ENCODE data around the gene TBL1X. TPM values are rescaled to one million over a fixed set of nuclear protein-coding genes. Genes with fewer than 3 reads are reported as not detected.
"Not testable (repeated sequence)": the region's sequence is repeated elsewhere in the genome, so short reads cannot be mapped to it uniquely, and the experiment has no call there.

Gene TBL1X
- total and polyA plus RNA-seq, 2 donors (not counting 1 experiment from before 2014, with no cell fraction given) = 8.8 to 65.1 TPM

DNA sequence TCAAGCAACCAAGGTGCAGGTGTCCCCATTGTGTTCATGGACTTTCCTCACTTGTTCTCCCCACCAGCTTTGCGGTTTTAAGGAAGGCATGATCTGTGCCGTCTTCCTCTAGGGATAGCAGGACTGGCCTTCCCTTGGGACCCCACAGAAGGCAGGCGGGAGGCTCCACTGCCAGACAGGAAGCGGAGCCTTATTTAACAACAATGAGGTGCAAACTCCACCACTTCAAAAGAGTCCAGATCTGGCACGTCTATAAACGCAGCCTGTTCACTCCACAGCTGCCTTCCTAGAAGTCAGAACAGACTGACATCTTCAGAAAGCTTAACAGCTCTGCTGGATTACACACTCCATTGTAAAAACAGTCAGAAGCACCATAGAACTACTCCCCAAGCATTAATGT, 302.5 kb downstream of the TBL1X start:
- H3K9ac ChIP-seq (ENCODE audit: low read length) = no peak overlapping the region
- ATAC-seq (ENCODE audit: low read depth) (no peak), DNase-seq (no peak)
- no peak overlapping the region for H3K27ac ChIP-seq (ENCODE audit: low read length in 2 of 2)
- no peaks in the 10 kb centered on the region for H3K9me3 Mint-ChIP-seq (ENCODE audit: insufficient read depth)
- H3K4me3 Mint-ChIP-seq = no peak overlapping the region
- H3K36me3 ChIP-seq (replicated peaks in 1 of 2; ENCODE audit: control extremely low read depth in 1 of 2, control insufficient read depth in 1 of 2, extremely low read depth in 1 of 2, insufficient read depth in 2 of 2, low read length in 1 of 2) = no peaks in the 10 kb centered on the region
- TF ChIP-seq CTCF (IDR thresholded peaks at IDR 0.05) (no peak), EZH2 (IDR thresholded peaks at IDR 0.05; ENCODE audit: borderline replicate concordance, insufficient read depth, low read depth, low read length, poor library complexity, severe bottlenecking) (no peak)
- H2AFZ ChIP-seq (ENCODE audit: insufficient read depth, low read depth, low read length, poor library complexity, severe bottlenecking) = no peak overlapping the region
- peaks cover 0 to 3% (median 0%) of the 10 kb centered on the region in 4 experiments for H3K27me3 ChIP-seq (replicated peaks in 1 of 4; ENCODE audit: control extremely low read depth in 1 of 4, control insufficient read depth in 3 of 4, insufficient read depth in 4 of 4, low read length in 3 of 4)
- 7% methylated on average over 2 of the region's 6 CpGs for WGBS (ENCODE audit: insufficient coverage)
- ChIA-PET POLR2A (no interaction called here), CTCF (no interaction called here)
- no peaks in the 10 kb centered on the region for H3K9me3 ChIP-seq (ENCODE audit: control extremely low read depth in 1 of 3, control insufficient read depth in 2 of 3, insufficient read depth in 1 of 3, low read length in 2 of 3)
- H3K4me1 ChIP-seq (ENCODE audit: control insufficient read depth in 2 of 2, insufficient read depth in 2 of 2, low read length in 2 of 2) = no peaks in the 10 kb centered on the region
- no peak overlapping the region for H3K4me2 ChIP-seq (replicated peaks; ENCODE audit: low read depth, low read length, poor library complexity, severe bottlenecking)
- H3K79me2 ChIP-seq (ENCODE audit: control insufficient read depth, insufficient read depth, low read length) = no peaks in the 10 kb centered on the region
- H3K4me3 ChIP-seq (ENCODE audit: control extremely low read depth in 1 of 5, extremely low read depth in 1 of 5, insufficient read depth in 1 of 5, low read depth in 2 of 5, low read length in 4 of 5) = no peak overlapping the region
- no peak overlapping the region for H3K27ac Mint-ChIP-seq
- intact Hi-C loops (cut with micrococcal nuclease) = no loop called here
- H4K20me1 ChIP-seq (ENCODE audit: control insufficient read depth, insufficient read depth, low read length, poor library complexity, severe bottlenecking) = no peaks in the 10 kb centered on the region
- no peaks in the 10 kb centered on the region for H3K4me1 Mint-ChIP-seq
- peaks cover 9% of the 10 kb centered on the region for H3K27me3 Mint-ChIP-seq

- H3K36me3 ChIP-seq (replicated peaks in 1 of 2; ENCODE audit: control extremely low read depth in 1 of 2, control insufficient read depth in 1 of 2, extremely low read depth in 1 of 2, insufficient read depth in 2 of 2, low read length in 1 of 2); H3K9ac ChIP-seq (ENCODE audit: low read length); POLR2A ChIA-PET; H3K27me3 Mint-ChIP-seq; H4K20me1 ChIP-seq (ENCODE audit: control insufficient read depth, insufficient read depth, low read length, poor library complexity, severe bottlenecking); DNase-seq; H3K79me2 ChIP-seq (ENCODE audit: control insufficient read depth, insufficient read depth, low read length); H3K27ac ChIP-seq (ENCODE audit: low read length in 2 of 2); H3K4me1 Mint-ChIP-seq; H3K4me3 Mint-ChIP-seq; H2AFZ ChIP-seq (ENCODE audit: insufficient read depth, low read depth, low read length, poor library complexity, severe bottlenecking); H3K27me3 ChIP-seq (replicated peaks in 1 of 4; ENCODE audit: control extremely low read depth in 1 of 4, control insufficient read depth in 3 of 4, insufficient read depth in 4 of 4, low read length in 3 of 4); H3K4me3 ChIP-seq (ENCODE audit: control extremely low read depth in 1 of 5, extremely low read depth in 1 of 5, insufficient read depth in 1 of 5, low read depth in 2 of 5, low read length in 4 of 5); H3K9me3 Mint-ChIP-seq (ENCODE audit: insufficient read depth); intact Hi-C loops (cut with micrococcal nuclease); H3K4me1 ChIP-seq (ENCODE audit: control insufficient read depth in 2 of 2, insufficient read depth in 2 of 2, low read length in 2 of 2); H3K4me2 ChIP-seq (replicated peaks; ENCODE audit: low read depth, low read length, poor library complexity, severe bottlenecking); H3K9me3 ChIP-seq (ENCODE audit: control extremely low read depth in 1 of 3, control insufficient read depth in 2 of 3, insufficient read depth in 1 of 3, low read length in 2 of 3); ATAC-seq (ENCODE audit: low read depth); H3K27ac Mint-ChIP-seq: not testable (repeated sequence)
- CTCF ChIA-PET = interaction anchor here (0.7 kb wide), 1 partner anchor 25 kb away, joined by 4 read pairs; no protein-coding TSS in a partner anchor
- no CpG with 5 or more reads among the region's 5 CpGs for WGBS (ENCODE audit: insufficient coverage)
Observed at GRCh38 chrX:9768321-9768839, 303.5 kb downstream of the TBL1X start.

Measured in B cell (primary cell).